ENCODE measurements around the gene GNAO1.

GNAO1 gene

DNA sequence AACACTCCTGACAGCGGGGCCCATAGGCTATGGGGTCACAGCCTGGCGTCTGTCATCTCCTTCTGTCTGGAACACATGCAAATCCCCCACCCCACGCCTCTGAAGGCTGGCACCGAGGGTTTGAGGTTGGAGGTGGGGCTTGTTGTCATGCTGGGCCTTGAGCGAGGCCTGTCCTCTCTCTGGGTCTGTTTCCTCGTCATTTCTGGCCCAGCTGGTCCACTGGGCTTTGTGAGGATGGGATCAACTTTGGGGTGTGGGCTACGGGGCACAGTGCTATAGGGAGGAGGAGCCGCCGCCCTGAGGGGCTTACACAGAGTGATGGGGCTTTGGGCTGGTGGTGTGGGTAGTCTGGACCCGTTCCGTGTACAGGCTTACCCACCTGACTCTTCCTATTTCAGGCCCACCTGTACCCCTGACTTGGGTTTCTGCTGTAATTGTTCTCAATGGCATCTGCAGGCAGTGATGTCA is 146.6 kb downstream of the GNAO1 start:
- DNase-seq (ENCODE audit: low spot score) = no peak
- TF ChIP-seq, protein P1, sequence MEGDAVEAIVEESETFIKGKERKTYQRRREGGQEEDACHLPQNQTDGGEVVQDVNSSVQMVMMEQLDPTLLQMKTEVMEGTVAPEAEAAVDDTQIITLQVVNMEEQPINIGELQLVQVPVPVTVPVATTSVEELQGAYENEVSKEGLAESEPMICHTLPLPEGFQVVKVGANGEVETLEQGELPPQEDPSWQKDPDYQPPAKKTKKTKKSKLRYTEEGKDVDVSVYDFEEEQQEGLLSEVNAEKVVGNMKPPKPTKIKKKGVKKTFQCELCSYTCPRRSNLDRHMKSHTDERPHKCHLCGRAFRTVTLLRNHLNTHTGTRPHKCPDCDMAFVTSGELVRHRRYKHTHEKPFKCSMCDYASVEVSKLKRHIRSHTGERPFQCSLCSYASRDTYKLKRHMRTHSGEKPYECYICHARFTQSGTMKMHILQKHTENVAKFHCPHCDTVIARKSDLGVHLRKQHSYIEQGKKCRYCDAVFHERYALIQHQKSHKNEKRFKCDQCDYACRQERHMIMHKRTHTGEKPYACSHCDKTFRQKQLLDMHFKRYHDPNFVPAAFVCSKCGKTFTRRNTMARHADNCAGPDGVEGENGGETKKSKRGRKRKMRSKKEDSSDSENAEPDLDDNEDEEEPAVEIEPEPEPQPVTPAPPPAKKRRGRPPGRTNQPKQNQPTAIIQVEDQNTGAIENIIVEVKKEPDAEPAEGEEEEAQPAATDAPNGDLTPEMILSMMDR (IDR thresholded peaks at IDR 0.05; ENCODE audit: borderline replicate concordance, control extremely low read depth, extremely low read depth, insufficient read depth, missing control alignments) = no peak
- in situ Hi-C loops (cut with MboI; ENCODE audit: low sequenced_read_pairs, unreplicated experiment) = no loop called here

- DNase-seq (ENCODE audit: low spot score) = no peak
- in situ Hi-C loops (cut with MboI; ENCODE audit: low sequenced_read_pairs, unreplicated experiment) = no loop called here
- TF ChIP-seq, protein P1 (IDR thresholded peaks at IDR 0.05; ENCODE audit: borderline replicate concordance, control extremely low read depth, extremely low read depth, insufficient read depth, missing control alignments) = no peak
Observed at GRCh38 chr16:56338566-56339318, 147.5 kb downstream of the GNAO1 start.

DNA sequence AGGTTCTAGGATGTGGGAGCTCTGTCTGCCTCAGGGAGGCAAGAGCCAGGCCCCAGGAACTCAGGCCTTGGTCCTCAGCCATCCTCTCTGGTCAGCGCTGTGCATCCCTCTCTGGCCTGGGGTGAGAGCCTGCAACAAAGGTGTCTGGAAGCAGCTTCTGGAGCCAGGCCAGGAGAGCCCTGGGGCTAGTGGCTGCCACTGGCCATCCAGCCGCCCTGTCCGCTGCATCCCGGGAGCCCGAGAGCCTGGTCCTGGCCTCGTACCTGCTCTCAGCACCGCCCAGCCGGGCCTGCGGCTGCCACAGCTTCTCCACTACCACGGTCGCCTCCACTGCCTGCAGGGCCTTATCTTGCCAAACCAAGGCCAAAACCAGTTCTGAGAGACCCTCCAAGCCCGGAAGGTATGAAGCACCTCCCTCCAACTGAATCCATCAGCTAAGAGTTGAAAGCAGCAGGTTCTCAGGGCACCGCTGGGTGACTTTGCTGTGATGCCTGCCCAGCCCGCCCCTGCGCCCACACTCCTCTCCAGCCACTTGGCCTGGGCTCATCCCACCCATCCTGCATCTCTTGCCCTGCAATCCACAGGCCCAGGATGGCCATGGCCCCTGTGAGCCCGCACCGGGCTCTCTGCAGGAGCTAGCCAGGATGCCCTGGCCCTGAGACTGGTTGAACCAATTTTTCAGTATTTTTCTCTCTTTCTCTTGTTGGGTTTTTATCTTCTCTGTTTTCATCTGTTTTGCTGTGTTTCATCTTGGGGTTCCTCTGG is 148.3 kb downstream of the GNAO1 start:
- TF ChIP-seq, protein P1 (IDR thresholded peaks at IDR 0.05; ENCODE audit: borderline replicate concordance, control extremely low read depth, extremely low read depth, insufficient read depth, missing control alignments) = no peak
- no peak for DNase-seq (ENCODE audit: low spot score)
- in situ Hi-C loops (cut with MboI; ENCODE audit: low sequenced_read_pairs, unreplicated experiment) = no loop called here

GRCh38 chr16:56340416-56340815 is 149.1 kb downstream of the GNAO1 start:
- in situ Hi-C loops (cut with MboI; ENCODE audit: low sequenced_read_pairs, unreplicated experiment) = no loop called here
- TF ChIP-seq, protein P1 (IDR thresholded peaks at IDR 0.05; ENCODE audit: borderline replicate concordance, control extremely low read depth, extremely low read depth, insufficient read depth, missing control alignments) = no peak
- DNase-seq (ENCODE audit: low spot score) = no peak

GRCh38 chr16:56340864-56341365 is 149.6 kb downstream of the GNAO1 start:
- TF ChIP-seq, protein P1 (IDR thresholded peaks at IDR 0.05; ENCODE audit: borderline replicate concordance, control extremely low read depth, extremely low read depth, insufficient read depth, missing control alignments) = no peak
- no peak for DNase-seq (ENCODE audit: low spot score)
- in situ Hi-C loops (cut with MboI; ENCODE audit: low sequenced_read_pairs, unreplicated experiment) = no loop called here

DNA sequence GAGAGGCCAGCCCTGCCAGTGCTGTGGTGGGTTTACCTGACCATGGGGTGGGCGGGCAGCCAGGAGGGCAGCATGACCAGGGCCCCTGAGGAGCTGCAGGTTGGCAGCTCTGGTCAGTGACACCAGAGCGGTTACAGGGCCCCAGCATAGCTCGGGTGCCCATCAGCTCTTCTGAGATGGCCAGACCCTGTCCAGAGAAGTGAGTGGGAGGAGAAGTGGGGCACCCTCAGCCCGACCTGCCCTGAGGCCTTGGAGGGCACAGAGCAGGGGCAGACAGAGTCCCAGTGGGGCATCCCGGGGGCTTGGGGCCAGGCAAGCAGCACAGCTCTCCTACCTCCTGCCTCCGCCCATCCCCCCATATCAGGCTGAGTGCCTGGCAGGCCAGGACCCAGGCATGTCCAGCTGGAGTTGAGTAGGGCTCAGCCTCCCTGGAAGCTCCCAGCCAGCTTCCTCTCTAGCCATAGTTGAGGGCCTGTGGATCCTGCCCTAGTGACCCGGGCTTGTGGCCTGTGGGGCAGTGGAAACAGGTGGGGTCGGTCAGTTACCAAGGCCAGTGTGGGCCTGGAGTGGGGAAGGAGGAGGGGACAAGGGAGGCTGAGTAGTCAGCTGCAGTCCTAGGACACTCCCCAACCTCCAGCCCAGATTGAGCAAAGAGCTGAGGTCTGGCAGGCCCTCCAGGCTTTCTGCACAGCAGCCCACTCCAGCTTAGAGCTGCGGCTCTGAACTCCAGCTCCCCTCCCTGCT is 150.5 kb downstream of the GNAO1 start:
- in situ Hi-C loops (cut with MboI; ENCODE audit: low sequenced_read_pairs, unreplicated experiment) = no loop called here
- TF ChIP-seq, protein P1 (IDR thresholded peaks at IDR 0.05; ENCODE audit: borderline replicate concordance, control extremely low read depth, extremely low read depth, insufficient read depth, missing control alignments) = no peak
- DNase-seq (ENCODE audit: low spot score) = no peak

Measured in GM13976 (cell line).